Measurements from ENCODE around the gene CLDN11.

Gene CLDN11

GRCh38 chr3:170467571-170468147 is 49.0 kb downstream of the CLDN11 start:
- TF ChIP-seq CTCF (IDR thresholded peaks at IDR 0.05; ENCODE audit: borderline replicate concordance, insufficient read depth, low read depth, low read length), result no peak
- H3K4me3 ChIP-seq (ENCODE audit: low read depth, low read length), result no peak overlapping the region

GRCh38 chr3:170469151-170470062 is 50.7 kb downstream of the CLDN11 start:
- TF ChIP-seq CTCF (IDR thresholded peaks at IDR 0.05; ENCODE audit: borderline replicate concordance, insufficient read depth, low read depth, low read length), result no peak
- H3K4me3 ChIP-seq (ENCODE audit: low read depth, low read length), result no peak overlapping the region

GRCh38 chr3:170470063-170471016 is 51.7 kb downstream of the CLDN11 start:
- H3K4me3 ChIP-seq (ENCODE audit: low read depth, low read length), result no peak overlapping the region
- TF ChIP-seq CTCF (IDR thresholded peaks at IDR 0.05; ENCODE audit: borderline replicate concordance, insufficient read depth, low read depth, low read length), result no peak

- H3K4me3 ChIP-seq (ENCODE audit: low read depth, low read length), result no peak overlapping the region
- no peak for TF ChIP-seq CTCF (IDR thresholded peaks at IDR 0.05; ENCODE audit: borderline replicate concordance, insufficient read depth, low read depth, low read length)
Observed at GRCh38 chr3:170471149-170471548, 52.5 kb downstream of the CLDN11 start.

- TF ChIP-seq CTCF (IDR thresholded peaks at IDR 0.05; ENCODE audit: borderline replicate concordance, insufficient read depth, low read depth, low read length), result no peak
- H3K4me3 ChIP-seq (ENCODE audit: low read depth, low read length), result no peak overlapping the region
Observed at GRCh38 chr3:170473358-170473757, 54.7 kb downstream of the CLDN11 start.

- no peak overlapping the region for H3K4me3 ChIP-seq (ENCODE audit: low read depth, low read length)
- no peak for TF ChIP-seq CTCF (IDR thresholded peaks at IDR 0.05; ENCODE audit: borderline replicate concordance, insufficient read depth, low read depth, low read length)
Observed at GRCh38 chr3:170475092-170475685, 56.5 kb downstream of the CLDN11 start.

Measured in GM12875 (cell line).